Measurements from ENCODE around the gene RRP7A.

DNA sequence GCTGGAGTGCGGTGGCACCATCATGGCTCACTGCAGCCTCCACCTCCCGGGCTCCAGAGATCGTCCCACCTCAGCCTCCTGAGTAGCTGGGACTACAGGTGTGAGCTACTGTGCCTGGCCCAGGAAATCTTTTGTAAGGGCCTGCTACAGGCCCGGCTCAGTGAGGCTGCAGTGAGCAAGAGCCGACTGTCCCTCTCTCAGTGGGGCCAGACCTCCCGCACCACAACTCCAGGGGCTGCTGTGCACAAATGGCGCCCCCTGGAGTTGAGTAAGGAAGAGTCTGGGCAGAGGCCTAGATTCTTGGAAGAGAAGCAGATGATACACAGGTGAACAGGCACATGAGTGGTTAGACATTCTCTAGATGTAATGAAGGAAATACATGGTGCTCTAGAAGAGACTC lies 41.2 kb upstream of the RRP7A start:
- TF ChIP-seq, protein P1, sequence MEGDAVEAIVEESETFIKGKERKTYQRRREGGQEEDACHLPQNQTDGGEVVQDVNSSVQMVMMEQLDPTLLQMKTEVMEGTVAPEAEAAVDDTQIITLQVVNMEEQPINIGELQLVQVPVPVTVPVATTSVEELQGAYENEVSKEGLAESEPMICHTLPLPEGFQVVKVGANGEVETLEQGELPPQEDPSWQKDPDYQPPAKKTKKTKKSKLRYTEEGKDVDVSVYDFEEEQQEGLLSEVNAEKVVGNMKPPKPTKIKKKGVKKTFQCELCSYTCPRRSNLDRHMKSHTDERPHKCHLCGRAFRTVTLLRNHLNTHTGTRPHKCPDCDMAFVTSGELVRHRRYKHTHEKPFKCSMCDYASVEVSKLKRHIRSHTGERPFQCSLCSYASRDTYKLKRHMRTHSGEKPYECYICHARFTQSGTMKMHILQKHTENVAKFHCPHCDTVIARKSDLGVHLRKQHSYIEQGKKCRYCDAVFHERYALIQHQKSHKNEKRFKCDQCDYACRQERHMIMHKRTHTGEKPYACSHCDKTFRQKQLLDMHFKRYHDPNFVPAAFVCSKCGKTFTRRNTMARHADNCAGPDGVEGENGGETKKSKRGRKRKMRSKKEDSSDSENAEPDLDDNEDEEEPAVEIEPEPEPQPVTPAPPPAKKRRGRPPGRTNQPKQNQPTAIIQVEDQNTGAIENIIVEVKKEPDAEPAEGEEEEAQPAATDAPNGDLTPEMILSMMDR (IDR thresholded peaks at IDR 0.05; ENCODE audit: borderline replicate concordance, extremely low read depth, low read length, poor library complexity, severe bottlenecking), result peak; percentile 65
- TF ChIP-seq EZH2 (IDR thresholded peaks at IDR 0.05; ENCODE audit: borderline replicate concordance, low read depth, low read length, severe bottlenecking), result no peak
